OCI-LY7 (cell line): Measurements from ENCODE around the gene NSMCE4A.

Experiments
- EZH2phosphoT487 ChIP-seq: fragments of 200-600 bp; sonication (generic); IDR thresholded peaks from 2 replicates; pipeline ENCODE4 v1.6.1; 2018; ENCODE audit warnings: low read depth, borderline replicate concordance, mild to moderate bottlenecking, mixed run types, antibody characterized with exemption, low read length, moderate library complexity, mixed read lengths
- TF ChIP-seq, protein P1 (sequence below): fragments of 200-600 bp; sonication (generic); conservative IDR thresholded peaks from 2 replicates; pipeline ENCODE4 v1.5.1; 2014; ENCODE audit warnings: mild to moderate bottlenecking, antibody characterized with exemption, low read length, moderate library complexity, mixed read lengths

DNA sequence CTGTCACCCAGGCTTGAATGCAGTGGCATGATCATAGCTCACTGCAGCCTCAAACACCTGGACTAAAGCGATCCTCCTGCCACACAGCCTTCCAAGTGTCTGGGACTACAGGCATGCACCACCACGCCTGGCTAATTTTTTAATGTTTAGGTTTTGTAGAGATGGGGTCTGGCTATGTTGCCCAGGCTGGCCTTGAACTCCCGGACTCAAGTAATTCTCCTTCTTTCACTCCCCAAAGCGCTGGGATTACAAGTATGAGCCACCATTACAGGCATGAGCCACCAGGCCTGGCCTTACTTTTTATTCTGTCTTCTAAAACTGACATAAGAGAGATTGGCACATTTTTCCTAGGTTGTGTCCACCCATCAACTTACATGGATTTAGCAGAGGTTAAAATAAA is 47.3 kb upstream of the NSMCE4A start:
- TF ChIP-seq, protein P1, sequence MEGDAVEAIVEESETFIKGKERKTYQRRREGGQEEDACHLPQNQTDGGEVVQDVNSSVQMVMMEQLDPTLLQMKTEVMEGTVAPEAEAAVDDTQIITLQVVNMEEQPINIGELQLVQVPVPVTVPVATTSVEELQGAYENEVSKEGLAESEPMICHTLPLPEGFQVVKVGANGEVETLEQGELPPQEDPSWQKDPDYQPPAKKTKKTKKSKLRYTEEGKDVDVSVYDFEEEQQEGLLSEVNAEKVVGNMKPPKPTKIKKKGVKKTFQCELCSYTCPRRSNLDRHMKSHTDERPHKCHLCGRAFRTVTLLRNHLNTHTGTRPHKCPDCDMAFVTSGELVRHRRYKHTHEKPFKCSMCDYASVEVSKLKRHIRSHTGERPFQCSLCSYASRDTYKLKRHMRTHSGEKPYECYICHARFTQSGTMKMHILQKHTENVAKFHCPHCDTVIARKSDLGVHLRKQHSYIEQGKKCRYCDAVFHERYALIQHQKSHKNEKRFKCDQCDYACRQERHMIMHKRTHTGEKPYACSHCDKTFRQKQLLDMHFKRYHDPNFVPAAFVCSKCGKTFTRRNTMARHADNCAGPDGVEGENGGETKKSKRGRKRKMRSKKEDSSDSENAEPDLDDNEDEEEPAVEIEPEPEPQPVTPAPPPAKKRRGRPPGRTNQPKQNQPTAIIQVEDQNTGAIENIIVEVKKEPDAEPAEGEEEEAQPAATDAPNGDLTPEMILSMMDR: no peak
- no peak for TF ChIP-seq EZH2phosphoT487
